GM18861 (cell line): ENCODE data around the gene RASGRP1.

Experiments used
- ATAC-seq: cut with Tn5 transposase; IDR thresholded peaks from one replicate; pipeline ENCODE4 v1.9.1; 2021; ENCODE audit not compliant: unreplicated experiment

RASGRP1 gene

DNA sequence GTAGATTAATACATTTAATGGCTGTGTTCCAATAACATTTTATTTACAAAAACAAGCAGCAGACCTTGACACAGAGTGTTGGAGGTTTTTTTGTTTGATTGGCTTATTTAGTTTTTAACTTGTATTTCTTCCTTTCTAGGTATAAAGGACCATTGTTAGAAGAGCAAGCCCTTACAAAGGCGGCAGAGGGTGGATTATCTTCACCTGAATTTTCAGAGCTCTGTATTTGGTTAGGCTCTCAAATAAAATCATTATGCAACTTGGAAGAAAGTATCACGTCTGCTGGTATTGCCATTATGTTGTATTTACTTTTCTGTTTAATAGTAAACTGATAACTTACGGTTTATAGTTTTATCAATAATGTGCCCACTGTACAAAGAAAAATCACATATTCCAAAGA, 100.7 kb downstream of the RASGRP1 start:
- no peak for ATAC-seq

DNA sequence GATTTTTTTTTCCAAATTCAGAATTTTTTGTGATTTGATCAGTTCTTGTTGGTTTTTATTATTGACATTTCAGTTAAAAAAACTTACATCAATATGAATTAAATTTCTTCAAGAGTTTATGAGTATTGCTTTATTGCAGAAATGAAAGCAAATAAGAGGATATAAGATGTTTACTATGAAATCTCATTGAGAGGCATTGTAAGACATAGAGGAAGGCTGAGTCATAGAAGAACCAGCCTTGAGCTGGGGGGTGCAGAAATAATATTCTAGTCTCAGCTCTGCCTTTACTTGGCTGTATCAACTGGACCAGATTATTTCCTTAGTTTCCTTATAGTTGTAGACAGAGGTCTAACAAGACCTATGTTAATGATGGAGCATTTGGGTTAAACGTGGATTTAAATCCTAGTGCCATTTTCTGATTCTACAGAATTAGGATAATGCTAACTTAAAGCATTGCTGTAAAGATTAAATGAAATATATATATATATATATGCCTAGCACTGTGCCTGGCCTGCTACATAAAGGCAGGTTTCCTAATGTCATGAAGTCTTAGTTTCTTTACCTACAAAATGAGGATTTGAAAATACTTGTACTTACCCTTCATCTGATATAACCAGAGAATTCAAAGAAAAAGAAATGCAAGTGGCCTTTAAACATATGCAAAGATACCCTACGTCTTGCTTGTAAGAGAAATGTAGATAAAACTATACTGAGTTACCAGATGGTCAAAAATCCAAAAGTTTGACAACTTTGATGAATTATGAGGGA, 103.4 kb downstream of the RASGRP1 start:
- ATAC-seq = peak; percentile 80

DNA sequence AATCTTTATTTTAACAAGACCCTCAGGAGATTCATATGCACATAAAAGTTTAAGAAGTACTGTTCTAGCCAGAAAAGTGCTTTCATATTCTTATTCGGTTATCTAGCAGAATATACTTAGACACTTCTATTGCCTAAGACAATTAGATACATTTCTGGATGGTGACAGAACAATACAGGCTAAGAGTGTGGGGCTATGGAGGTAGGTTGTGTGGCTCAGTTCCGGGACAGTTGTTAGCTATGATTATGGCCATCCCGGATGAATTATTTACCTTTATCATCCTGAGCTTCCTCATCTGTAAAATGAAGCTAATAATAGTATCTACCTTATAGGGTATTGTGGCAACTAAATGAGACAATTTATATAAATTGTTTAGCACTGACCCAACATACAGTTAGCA, 104.1 kb downstream of the RASGRP1 start:
- ATAC-seq = no peak

DNA sequence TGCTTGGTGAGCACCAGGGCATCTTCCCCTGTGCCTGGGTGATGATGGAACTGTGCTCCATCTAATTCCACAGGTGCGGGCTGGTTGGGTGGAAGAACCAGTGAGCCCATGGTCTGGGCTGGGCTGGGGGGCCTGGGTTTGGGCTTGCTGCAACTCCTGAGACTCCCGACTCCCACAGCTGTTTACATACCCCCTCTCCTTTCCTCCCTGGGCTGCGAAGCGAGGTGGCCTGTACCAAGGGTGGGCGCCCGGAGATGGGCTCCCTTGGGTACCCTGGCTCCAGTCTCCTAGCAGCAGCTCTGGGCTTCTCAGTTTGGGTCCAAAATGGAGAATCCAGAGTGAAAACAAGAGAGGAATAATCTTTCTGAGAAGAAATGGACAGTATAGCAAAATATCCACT, 105.1 kb downstream of the RASGRP1 start:
- no peak for ATAC-seq

DNA sequence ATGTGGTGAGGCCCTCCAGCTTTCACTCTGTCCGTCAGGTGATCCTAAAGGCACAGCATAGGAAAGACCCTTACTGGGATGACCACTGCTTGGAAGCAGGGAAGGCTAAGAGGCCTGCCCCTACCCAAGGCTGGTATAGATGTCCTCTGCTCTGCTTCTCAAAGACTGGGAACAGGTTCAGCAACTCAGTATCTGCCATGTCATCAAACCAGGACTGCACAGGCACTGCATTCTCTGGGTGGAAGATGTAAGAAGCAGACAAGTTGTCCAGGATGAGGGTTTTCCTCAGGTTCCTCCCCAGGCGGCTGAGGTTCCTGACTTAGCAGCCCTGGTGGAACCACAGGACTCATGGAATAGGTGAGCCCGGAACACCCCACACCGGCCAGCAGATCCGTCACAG, 106.0 kb downstream of the RASGRP1 start:
- no peak for ATAC-seq

DNA sequence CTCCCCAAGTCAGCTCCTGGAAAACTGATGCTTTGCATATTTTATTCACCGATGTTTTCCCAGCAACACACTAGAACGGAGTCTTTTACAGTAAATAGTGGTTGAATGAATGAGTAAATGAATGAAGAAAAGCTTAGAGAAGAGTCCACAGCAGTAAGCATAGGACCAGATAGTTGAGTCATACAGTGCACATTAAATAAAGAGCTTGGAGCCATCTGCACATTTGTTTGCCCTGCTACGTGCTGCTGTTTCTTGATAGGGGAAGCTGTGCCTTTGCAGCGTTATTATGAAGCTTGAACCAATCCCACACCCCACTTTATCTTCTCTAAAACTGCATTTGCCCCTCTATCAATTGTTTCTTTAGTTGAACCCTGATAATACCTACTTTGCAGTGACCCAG, 109.5 kb downstream of the RASGRP1 start:
- no peak for ATAC-seq

DNA sequence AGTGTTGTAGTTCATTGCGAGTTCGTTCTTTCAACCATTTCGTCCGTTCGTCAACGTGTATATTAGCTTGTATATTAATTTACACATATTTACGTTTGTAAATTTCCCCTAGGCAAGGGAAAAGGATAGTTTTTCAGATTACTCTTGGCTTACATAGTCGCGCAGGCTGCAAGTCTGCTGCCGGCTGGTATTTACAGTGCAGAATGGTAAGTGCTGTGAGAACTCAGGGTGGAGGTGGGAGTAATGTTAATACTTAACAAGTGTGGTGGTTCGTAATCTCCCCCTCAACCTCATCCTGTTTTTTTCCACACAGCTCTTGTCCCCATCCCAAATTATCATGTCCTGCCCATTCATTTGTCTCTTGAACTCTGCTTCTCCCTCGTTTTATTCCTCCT, 109.9 kb downstream of the RASGRP1 start:
- peak; percentile 10 for ATAC-seq

DNA sequence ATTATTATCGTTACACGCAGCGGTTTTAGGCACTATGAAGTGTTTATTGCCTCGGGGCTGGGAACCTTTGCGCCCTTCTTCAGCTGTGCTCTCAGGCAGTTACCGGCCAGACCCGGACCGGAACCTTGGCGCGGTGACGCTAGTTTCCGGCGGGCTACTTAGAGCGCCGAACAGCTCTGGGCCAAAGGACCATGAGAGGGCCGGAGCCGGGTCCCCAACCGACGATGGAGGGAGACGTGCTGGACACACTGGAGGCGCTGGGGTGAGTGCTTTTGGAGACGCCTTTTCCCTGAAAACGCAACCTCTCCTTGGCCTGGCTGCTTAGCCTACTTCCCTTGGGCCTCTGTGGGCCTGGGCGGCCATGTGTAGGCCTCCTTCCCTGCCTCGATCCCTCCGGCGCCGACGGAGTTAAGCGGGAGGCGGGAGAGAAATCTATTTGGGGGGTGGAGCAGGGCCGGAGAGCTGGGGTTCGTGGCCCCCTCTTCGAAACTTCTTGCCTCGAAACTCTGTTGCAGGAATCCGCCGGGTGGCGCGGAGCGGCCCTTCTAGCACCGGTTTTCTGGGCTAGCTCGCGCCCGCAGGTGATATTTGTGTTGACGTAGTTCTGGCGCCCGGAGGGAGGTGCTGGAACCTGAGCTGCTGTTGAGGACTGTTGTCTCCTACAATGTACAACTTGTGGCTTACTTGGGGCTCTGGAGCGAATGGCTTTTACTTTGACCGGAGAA, 110.5 kb downstream of the RASGRP1 start, which contains the start of gene FAM98B:
FAM98B (plus strand) TSS at position 157 of the 725 bp plus-strand sequence; CDS start at position 192, 35 bp downstream.
- ATAC-seq = peak; percentile 81

DNA sequence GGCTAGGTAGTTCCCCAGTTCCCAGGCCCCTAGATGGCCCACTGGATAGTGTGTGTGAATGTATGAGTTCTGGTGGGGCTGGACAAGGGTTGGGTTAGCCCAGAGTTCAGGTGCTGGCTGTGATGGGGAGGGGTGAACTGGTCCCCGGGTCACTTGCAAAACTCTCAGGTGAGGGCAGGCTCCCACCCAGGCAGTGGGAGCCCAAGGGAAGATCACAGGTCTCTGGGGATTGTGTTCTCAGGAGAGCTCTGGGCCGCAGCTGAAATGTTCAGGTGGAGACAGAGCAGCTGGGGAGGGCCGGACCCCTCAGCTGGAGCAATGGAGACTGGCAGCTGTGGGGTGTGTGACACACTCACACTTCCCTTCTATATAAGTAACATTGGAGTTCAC, 123.5 kb downstream of the RASGRP1 start:
- ATAC-seq = no peak

DNA sequence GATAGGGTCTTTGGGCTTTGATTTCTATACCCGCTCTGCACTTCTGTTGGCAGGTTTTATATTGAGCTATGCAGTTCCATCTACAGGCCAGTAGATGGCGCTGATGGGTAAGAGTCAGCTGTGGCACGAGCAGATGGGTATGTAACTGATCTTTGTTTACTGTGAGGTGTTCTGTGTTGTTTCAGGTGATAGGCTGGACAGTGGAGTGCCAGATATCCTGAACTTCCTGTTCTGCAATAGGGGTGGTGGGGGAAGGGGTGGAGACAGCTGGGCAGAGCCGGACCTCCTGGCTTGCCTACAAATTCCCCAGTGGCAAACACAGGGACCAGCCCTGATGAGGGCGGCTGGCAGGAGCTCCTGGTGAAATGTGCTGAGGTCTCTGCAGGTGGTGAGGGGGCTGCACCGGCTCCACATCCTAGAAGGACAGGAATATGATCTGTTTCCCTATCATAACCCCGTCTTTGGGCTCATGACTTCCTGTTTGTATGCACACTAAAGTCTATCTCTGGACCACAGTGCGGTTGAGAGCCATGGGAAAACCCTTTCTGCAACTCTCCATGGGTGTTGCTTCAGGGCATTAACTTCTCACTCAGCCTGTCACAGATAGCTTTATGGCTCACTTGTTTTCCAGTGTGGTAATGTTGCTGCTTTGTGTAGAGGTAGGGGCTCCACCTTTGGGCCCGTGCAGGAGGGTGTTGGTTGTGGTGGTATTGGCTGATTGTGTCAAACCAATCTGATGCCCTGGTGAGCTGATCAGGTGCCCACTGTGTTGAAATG, 124.1 kb downstream of the RASGRP1 start:
- ATAC-seq = peak; percentile 68
